Body of pancreas (tissue), 4 donors: ENCODE measurements around the gene ACTL10. TPM values are rescaled to one million over a fixed set of nuclear protein-coding genes. Genes with fewer than 3 reads are reported as not detected.

Experiments
- ATAC-seq: fragments of 150-250 bp; one replicate; pipeline ENCODE4 v1.9.1; 2016
- DNase-seq, 4 donors: peaks; one replicate each; pipeline ENCODE4 v3.0.0-alpha.2; 2019
- H3K27ac ChIP-seq, 4 donors: fragments of 200-600 bp; sonication (generic); 1 replicate in 3 of 4; 2 replicates in 1 of 4; pipeline versions ENCODE4 v1.5.1 to v1.6.1; 2016 to 2019; ENCODE audit warnings: mild to moderate bottlenecking in 1 of 4, mixed read lengths in 1 of 4, moderate library complexity in 1 of 4
- H3K27me3 ChIP-seq, 2 donors: fragments of 200-600 bp; sonication (generic); one replicate each; pipeline ENCODE4 v1.6.0; 2016; ENCODE audit warnings: mild to moderate bottlenecking in 1 of 2
- H3K36me3 ChIP-seq, 2 donors: fragments of 200-600 bp; sonication (generic); replicated peaks in 1 of 2; 2 replicates each; pipeline ENCODE4 v1.5.1; 2016; ENCODE audit warnings: low read depth in 2 of 2; ENCODE audit not compliant: insufficient read depth in 1 of 2
- H3K4me1 ChIP-seq: fragments of 200-600 bp; sonication (generic); one replicate; pipeline ENCODE4 v1.6.0; 2016
- H3K4me3 ChIP-seq, 2 donors: fragments of 200-600 bp; sonication (generic); 1 replicate in 1 of 2; 2 replicates in 1 of 2; pipeline ENCODE4 v1.5.1; 2016 to 2019
- H3K9me3 ChIP-seq, 3 donors: fragments of 200-600 bp; sonication (generic); 1 replicate in 2 of 3; 2 replicates in 1 of 3; pipeline ENCODE4 v1.5.1; 2016
- POLR2A ChIP-seq, 3 donors: fragments of 450-650 bp; IDR thresholded peaks; one replicate each; pipeline ENCODE4 v1.6.1; 2016; ENCODE audit warnings: antibody characterized with exemption in 3 of 3, mild to moderate bottlenecking in 2 of 3
- WGBS, 2 donors: methylation state at CpG; one replicate each; pipeline ENCODE4 v1.1.5; 2017; 5-methylcytosine and 5-hydroxymethylcytosine counted together
- intact Hi-C: fragments of 100-400 bp; cut with DNase I; formaldehyde crosslinking; loops from one replicate; pipeline ENCODE4 v1.15.1; 2023
- total RNA-seq, 2 donors: library from RNA; depleted of rRNA; stranded (reverse); fragments of >200 nt; gene quantifications; one replicate each; pipeline ENCODE4 v1.1.0, GENCODE V29; 2016
- TF ChIP-seq, protein P1 (sequence below), 7 experiments: fragments of 450-650 bp in 4 of 7; fragments of 200-600 bp in 3 of 7; sonication (generic) in 3 of 7; IDR thresholded peaks; one replicate each; pipeline ENCODE4 v1.5.1; 2016 to 2019; ENCODE audit warnings: antibody characterized with exemption in 7 of 7

ACTL10 gene
- total RNA-seq, 2 donors from 2014 or later, result 4.0 to 4.9 TPM

GRCh38 chr20:33669224-33669623 lies 2.5 kb downstream of the ACTL10 start:
- Histone ChIP-seq H3K27me3 (no peaks in the 10 kb centered on the region), H3K4me3 (no peak overlapping the region), H3K27ac (no peak overlapping the region), H3K9me3 (no peaks in the 10 kb centered on the region), H3K4me1 (peaks cover 53% of the 10 kb centered on the region), H3K36me3 (peaks cover 0 to 3% of the 10 kb centered on the region in 2 donors)
- TF ChIP-seq, protein P1, sequence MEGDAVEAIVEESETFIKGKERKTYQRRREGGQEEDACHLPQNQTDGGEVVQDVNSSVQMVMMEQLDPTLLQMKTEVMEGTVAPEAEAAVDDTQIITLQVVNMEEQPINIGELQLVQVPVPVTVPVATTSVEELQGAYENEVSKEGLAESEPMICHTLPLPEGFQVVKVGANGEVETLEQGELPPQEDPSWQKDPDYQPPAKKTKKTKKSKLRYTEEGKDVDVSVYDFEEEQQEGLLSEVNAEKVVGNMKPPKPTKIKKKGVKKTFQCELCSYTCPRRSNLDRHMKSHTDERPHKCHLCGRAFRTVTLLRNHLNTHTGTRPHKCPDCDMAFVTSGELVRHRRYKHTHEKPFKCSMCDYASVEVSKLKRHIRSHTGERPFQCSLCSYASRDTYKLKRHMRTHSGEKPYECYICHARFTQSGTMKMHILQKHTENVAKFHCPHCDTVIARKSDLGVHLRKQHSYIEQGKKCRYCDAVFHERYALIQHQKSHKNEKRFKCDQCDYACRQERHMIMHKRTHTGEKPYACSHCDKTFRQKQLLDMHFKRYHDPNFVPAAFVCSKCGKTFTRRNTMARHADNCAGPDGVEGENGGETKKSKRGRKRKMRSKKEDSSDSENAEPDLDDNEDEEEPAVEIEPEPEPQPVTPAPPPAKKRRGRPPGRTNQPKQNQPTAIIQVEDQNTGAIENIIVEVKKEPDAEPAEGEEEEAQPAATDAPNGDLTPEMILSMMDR (IDR thresholded peaks at IDR 0.05), result no peak
- TF ChIP-seq POLR2A (IDR thresholded peaks at IDR 0.05), result no peak
- intact Hi-C loops, result no loop called here
- ATAC-seq (no peak), DNase-seq (no peak)
- WGBS, 2 donors, result 60% methylated on average over 1 of the region's 5 CpGs; no CpG with 5 or more reads in 1 of the 2 donors

GRCh38 chr20:33669873-33670640 lies 3.3 kb downstream of the ACTL10 start:
- Histone ChIP-seq H3K4me1 (peaks cover 55% of the 10 kb centered on the region), H3K9me3 (no peaks in the 10 kb centered on the region), H3K27me3 (no peaks in the 10 kb centered on the region), H3K27ac (no peak overlapping the region), H3K4me3 (no peak overlapping the region), H3K36me3 (peaks cover 0 to 3% of the 10 kb centered on the region in 2 donors)
- TF ChIP-seq, protein P1 (IDR thresholded peaks at IDR 0.05), result no peak
- no peak for TF ChIP-seq POLR2A (IDR thresholded peaks at IDR 0.05)
- WGBS, 2 donors, result 89% methylated on average over 13 of the region's 13 CpGs
- ATAC-seq, result no peak
- no peak for DNase-seq
- intact Hi-C loops, result loop anchor here (5.0 kb wide), 1 partner anchor 208 kb away; no protein-coding TSS in a partner anchor

- intact Hi-C loops, result loop anchor here (5.0 kb wide), 1 partner anchor 209 kb away; no protein-coding TSS in a partner anchor
Measured at GRCh38 chr20:33670715-33671499, 4.2 kb downstream of the ACTL10 start.

DNA sequence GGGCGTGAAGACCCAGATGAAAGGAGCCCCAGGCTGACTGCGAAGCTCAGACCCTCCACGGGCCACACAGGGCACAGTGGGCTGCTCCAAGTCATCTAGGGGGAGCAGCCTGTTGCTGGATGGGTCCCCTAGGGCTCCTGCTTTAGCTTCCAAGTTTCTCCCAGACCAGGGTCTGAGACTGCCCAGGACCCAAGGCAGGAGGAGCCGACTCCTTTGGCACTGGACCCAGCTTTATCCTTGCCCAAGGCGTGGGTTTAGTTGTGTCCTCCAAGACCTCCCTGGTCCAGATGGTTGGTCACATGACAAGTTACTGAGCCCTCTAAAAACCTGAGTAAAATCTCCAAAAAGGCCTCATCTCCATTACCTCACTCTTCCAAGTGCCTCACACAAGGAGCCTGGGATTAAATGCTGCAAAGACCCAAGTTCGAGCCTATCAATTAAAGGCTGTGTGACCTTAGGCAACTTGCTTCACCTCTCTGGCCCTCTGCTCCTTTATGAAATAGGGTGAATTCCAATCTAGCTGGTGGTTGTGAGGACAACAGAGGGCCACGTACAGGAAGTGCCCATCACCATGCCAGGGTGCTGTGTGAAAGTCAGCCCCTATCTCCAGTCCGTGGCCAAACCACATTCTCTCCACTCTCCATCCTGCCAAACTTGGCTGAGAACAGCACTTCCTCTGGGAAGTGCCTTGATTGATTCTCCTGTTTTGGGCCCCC lies 5.0 kb downstream of the ACTL10 start:
- Histone ChIP-seq H3K9me3 (no peaks in the 10 kb centered on the region), H3K36me3 (peaks cover 0 to 3% of the 10 kb centered on the region in 2 donors), H3K27ac (no peak overlapping the region), H3K4me1 (peaks cover 48% of the 10 kb centered on the region), H3K4me3 (no peak overlapping the region), H3K27me3 (no peaks in the 10 kb centered on the region)
- intact Hi-C loops, result loop anchor here (5.0 kb wide), 1 partner anchor 209 kb away; no protein-coding TSS in a partner anchor
- ATAC-seq, result no peak
- WGBS, 2 donors, result 79 to 80% methylated on average over 5 to 8 of the region's 8 CpGs
- no peak for DNase-seq
- no peak for TF ChIP-seq POLR2A (IDR thresholded peaks at IDR 0.05)
- TF ChIP-seq, protein P1 (IDR thresholded peaks at IDR 0.05), result no peak

More at GRCh38 chr20:33670715-33671499, 4.2 kb downstream of the ACTL10 start:
- Histone ChIP-seq H3K4me1 (peaks cover 54% of the 10 kb centered on the region), H3K36me3 (peaks cover 0 to 3% of the 10 kb centered on the region in 2 donors), H3K4me3 (no peak overlapping the region), H3K27ac (no peak overlapping the region), H3K27me3 (no peaks in the 10 kb centered on the region), H3K9me3 (no peaks in the 10 kb centered on the region)
- TF ChIP-seq, protein P1 (IDR thresholded peaks at IDR 0.05), result no peak
- TF ChIP-seq POLR2A (IDR thresholded peaks at IDR 0.05), result no peak
- WGBS, 2 donors, result 63 to 76% methylated on average over 6 of the region's 6 CpGs
- no peak for ATAC-seq
- DNase-seq, result no peak
